ENCODE measurements around the gene RALGPS2.

RALGPS2 gene

DNA sequence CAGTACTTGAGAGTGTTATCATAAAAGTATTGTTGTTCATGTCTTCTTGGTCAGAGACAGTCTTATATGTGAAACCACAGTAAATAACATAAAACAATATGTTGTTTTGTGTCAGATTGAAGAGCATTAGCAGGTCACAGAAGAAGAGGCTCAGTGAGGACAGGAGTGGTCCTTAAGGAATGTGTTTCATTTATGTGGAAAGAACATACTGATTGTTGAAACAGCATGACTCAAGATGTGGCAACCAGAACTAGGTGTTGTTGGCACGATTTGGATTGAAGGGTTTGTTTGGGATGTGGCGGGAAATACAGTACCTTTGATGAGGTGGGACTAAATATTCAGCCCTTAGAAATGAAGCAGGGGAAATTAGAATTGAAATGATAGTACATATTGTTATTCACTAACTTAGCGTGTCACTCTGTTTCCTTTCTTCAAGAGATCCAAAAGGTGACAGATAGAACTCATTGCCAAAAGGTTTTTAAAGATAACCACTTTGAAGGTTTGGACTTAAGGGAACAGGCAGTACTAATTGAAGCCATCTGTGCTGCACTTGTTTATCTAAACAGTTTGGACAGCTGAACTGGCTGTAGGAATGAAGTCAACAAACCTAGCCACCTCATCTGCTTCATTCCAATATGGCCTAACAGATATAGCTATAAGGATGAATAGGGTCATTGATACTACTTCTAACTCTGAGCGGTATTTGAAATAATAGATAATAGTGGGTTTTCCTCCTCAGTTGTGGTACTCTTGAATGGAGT is 14.4 kb downstream of the RALGPS2 start:
- WGBS (ENCODE audit: extremely low coverage, insufficient coverage, insufficient read length), result no CpG with 5 or more reads among the region's 4 CpGs
- H2BK5ac ChIP-seq (ENCODE audit: low read depth, low read length, poor library complexity), result no peak overlapping the region
- H3K4me2 ChIP-seq (ENCODE audit: low read length), result no peak overlapping the region
- H2AFZ ChIP-seq (ENCODE audit: insufficient read depth, low read length, poor library complexity), result no peak overlapping the region
- no peak overlapping the region for H4K91ac ChIP-seq (ENCODE audit: low read depth, low read length)
- no peak overlapping the region for H3K4ac ChIP-seq (ENCODE audit: low read depth, low read length)
- H3K14ac ChIP-seq (ENCODE audit: low read length), result no peak overlapping the region
- no peaks in the 10 kb centered on the region for H3K9me3 ChIP-seq (ENCODE audit: insufficient read depth, low read depth, low read length)
- no peaks in the 10 kb centered on the region for H3K79me2 ChIP-seq (ENCODE audit: control insufficient read depth, insufficient read depth, low read length, poor library complexity)
- no peak overlapping the region for H2BK120ac ChIP-seq (ENCODE audit: insufficient read depth, low read length, poor library complexity)
- no peak overlapping the region for H4K12ac ChIP-seq (ENCODE audit: low read depth, low read length)
- H2AK5ac ChIP-seq (ENCODE audit: low read length), result no peak overlapping the region
- H2BK12ac ChIP-seq (ENCODE audit: low read length), result no peak overlapping the region
- no peak overlapping the region for H3K27ac ChIP-seq (ENCODE audit: low read depth, low read length)
- H3K9ac ChIP-seq (ENCODE audit: low read length), result no peak overlapping the region
- H3K36me3 ChIP-seq (ENCODE audit: control insufficient read depth in 1 of 2, insufficient read depth in 2 of 2, low read length in 2 of 2), result peaks cover 0 to 2% of the 10 kb centered on the region in 2 experiments
- H3K23ac ChIP-seq (ENCODE audit: low read length), result no peak overlapping the region
- no peak overlapping the region for H3K18ac ChIP-seq (ENCODE audit: low read length)
- H4K8ac ChIP-seq (ENCODE audit: low read depth, low read length), result no peak overlapping the region
- no peak overlapping the region for H3K4me3 ChIP-seq (ENCODE audit: low read depth, low read length)
- no peaks in the 10 kb centered on the region for H3K79me1 ChIP-seq (ENCODE audit: low read length)
- H3K4me1 ChIP-seq (ENCODE audit: control insufficient read depth in 1 of 2, insufficient read depth in 2 of 2, low read length in 2 of 2), result no peaks in the 10 kb centered on the region
- no peak for DNase-seq
- H3K27me3 ChIP-seq (ENCODE audit: insufficient read depth, low read length), result no peaks in the 10 kb centered on the region

GRCh38 chr1:178740491-178740890 is 15.4 kb downstream of the RALGPS2 start:
- no peak overlapping the region for H4K91ac ChIP-seq (ENCODE audit: low read depth, low read length)

DNA sequence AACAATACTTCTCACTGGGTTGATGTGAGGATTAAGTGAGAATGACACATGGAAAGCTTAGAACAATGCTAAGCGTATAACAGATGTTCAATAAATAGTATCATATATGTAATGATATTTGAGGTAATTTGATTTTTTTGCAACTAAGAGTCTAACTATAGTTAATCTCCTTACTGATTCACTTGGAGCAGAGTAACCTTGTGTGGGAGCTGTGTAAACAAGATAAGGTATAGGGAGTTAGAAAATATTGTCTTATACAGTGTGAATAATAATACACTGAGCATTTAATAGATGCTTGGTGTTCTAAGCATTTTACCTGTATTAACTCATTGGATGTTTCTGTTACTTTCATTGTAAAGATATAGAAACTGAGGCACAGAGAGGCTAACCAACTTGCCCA is 15.9 kb downstream of the RALGPS2 start:
- Histone ChIP-seq H2BK12ac (ENCODE audit: low read length) (no peak overlapping the region), H3K9me3 (ENCODE audit: insufficient read depth, low read depth, low read length) (no peaks in the 10 kb centered on the region), H4K91ac (ENCODE audit: low read depth, low read length) (no peak overlapping the region), H3K14ac (ENCODE audit: low read length) (no peak overlapping the region), H3K4me3 (ENCODE audit: low read depth, low read length) (no peak overlapping the region), H3K23ac (ENCODE audit: low read length) (no peak overlapping the region), H3K79me2 (ENCODE audit: control insufficient read depth, insufficient read depth, low read length, poor library complexity) (no peaks in the 10 kb centered on the region), H3K9ac (ENCODE audit: low read length) (no peak overlapping the region), H2AK5ac (ENCODE audit: low read length) (no peak overlapping the region), H3K27me3 (ENCODE audit: insufficient read depth, low read length) (no peaks in the 10 kb centered on the region), H2AFZ (ENCODE audit: insufficient read depth, low read length, poor library complexity) (no peak overlapping the region), H3K4me2 (ENCODE audit: low read length) (no peak overlapping the region), H2BK5ac (ENCODE audit: low read depth, low read length, poor library complexity) (no peak overlapping the region), H3K79me1 (ENCODE audit: low read length) (no peaks in the 10 kb centered on the region), H3K27ac (ENCODE audit: low read depth, low read length) (no peak overlapping the region), H4K8ac (ENCODE audit: low read depth, low read length) (no peak overlapping the region), H4K12ac (ENCODE audit: low read depth, low read length) (no peak overlapping the region), H3K18ac (ENCODE audit: low read length) (no peak overlapping the region), H2BK120ac (ENCODE audit: insufficient read depth, low read length, poor library complexity) (no peak overlapping the region), H3K36me3 (ENCODE audit: control insufficient read depth in 1 of 2, insufficient read depth in 2 of 2, low read length in 2 of 2) (peaks cover 0 to 2% of the 10 kb centered on the region in 2 experiments), H3K4me1 (ENCODE audit: control insufficient read depth in 1 of 2, insufficient read depth in 2 of 2, low read length in 2 of 2) (no peaks in the 10 kb centered on the region), H3K4ac (ENCODE audit: low read depth, low read length) (no peak overlapping the region)
- WGBS (ENCODE audit: extremely low coverage, insufficient coverage, insufficient read length), result no CpG with 5 or more reads among the region's 1 CpG
- no peak for DNase-seq

More at GRCh38 chr1:178740491-178740890, 15.4 kb downstream of the RALGPS2 start:
- Histone ChIP-seq H2BK120ac (ENCODE audit: insufficient read depth, low read length, poor library complexity) (no peak overlapping the region), H3K36me3 (ENCODE audit: control insufficient read depth in 1 of 2, insufficient read depth in 2 of 2, low read length in 2 of 2) (peaks cover 0 to 2% of the 10 kb centered on the region in 2 experiments), H3K14ac (ENCODE audit: low read length) (no peak overlapping the region), H3K79me2 (ENCODE audit: control insufficient read depth, insufficient read depth, low read length, poor library complexity) (no peaks in the 10 kb centered on the region), H2BK12ac (ENCODE audit: low read length) (no peak overlapping the region), H3K4me3 (ENCODE audit: low read depth, low read length) (no peak overlapping the region), H3K9ac (ENCODE audit: low read length) (no peak overlapping the region), H4K12ac (ENCODE audit: low read depth, low read length) (no peak overlapping the region), H3K4ac (ENCODE audit: low read depth, low read length) (no peak overlapping the region), H3K27me3 (ENCODE audit: insufficient read depth, low read length) (no peaks in the 10 kb centered on the region), H2BK5ac (ENCODE audit: low read depth, low read length, poor library complexity) (no peak overlapping the region), H3K4me1 (ENCODE audit: control insufficient read depth in 1 of 2, insufficient read depth in 2 of 2, low read length in 2 of 2) (no peaks in the 10 kb centered on the region), H2AFZ (ENCODE audit: insufficient read depth, low read length, poor library complexity) (no peak overlapping the region), H4K8ac (ENCODE audit: low read depth, low read length) (no peak overlapping the region), H3K27ac (ENCODE audit: low read depth, low read length) (no peak overlapping the region), H3K79me1 (ENCODE audit: low read length) (no peaks in the 10 kb centered on the region), H3K18ac (ENCODE audit: low read length) (no peak overlapping the region), H3K23ac (ENCODE audit: low read length) (no peak overlapping the region), H3K9me3 (ENCODE audit: insufficient read depth, low read depth, low read length) (no peaks in the 10 kb centered on the region), H2AK5ac (ENCODE audit: low read length) (no peak overlapping the region), H3K4me2 (ENCODE audit: low read length) (no peak overlapping the region)
- whole genome bisulfite sequencing (ENCODE audit: extremely low coverage, insufficient coverage, insufficient read length), result no CpG with 5 or more reads among the region's 1 CpG
- no peak for DNase-seq

GRCh38 chr1:178743801-178744200 is 18.8 kb downstream of the RALGPS2 start:
- H3K79me1 ChIP-seq (ENCODE audit: low read length), result no peaks in the 10 kb centered on the region
- no peak overlapping the region for H3K23ac ChIP-seq (ENCODE audit: low read length)
- no peak overlapping the region for H2AFZ ChIP-seq (ENCODE audit: insufficient read depth, low read length, poor library complexity)
- no peaks in the 10 kb centered on the region for H3K79me2 ChIP-seq (ENCODE audit: control insufficient read depth, insufficient read depth, low read length, poor library complexity)
- no peak overlapping the region for H3K4me3 ChIP-seq (ENCODE audit: low read depth, low read length)
- H4K8ac ChIP-seq (ENCODE audit: low read depth, low read length), result no peak overlapping the region
- no peak overlapping the region for H3K4me2 ChIP-seq (ENCODE audit: low read length)
- H2BK5ac ChIP-seq (ENCODE audit: low read depth, low read length, poor library complexity), result no peak overlapping the region
- no peak overlapping the region for H3K4ac ChIP-seq (ENCODE audit: low read depth, low read length)
- H2BK12ac ChIP-seq (ENCODE audit: low read length), result no peak overlapping the region
- no peak overlapping the region for H3K27ac ChIP-seq (ENCODE audit: low read depth, low read length)
- no peak overlapping the region for H3K9ac ChIP-seq (ENCODE audit: low read length)
- H4K91ac ChIP-seq (ENCODE audit: low read depth, low read length), result no peak overlapping the region
- no peaks in the 10 kb centered on the region for H3K27me3 ChIP-seq (ENCODE audit: insufficient read depth, low read length)
- no peak overlapping the region for H4K12ac ChIP-seq (ENCODE audit: low read depth, low read length)
- no CpG with 5 or more reads among the region's 2 CpGs for WGBS (ENCODE audit: extremely low coverage, insufficient coverage, insufficient read length)
- no peak overlapping the region for H2BK120ac ChIP-seq (ENCODE audit: insufficient read depth, low read length, poor library complexity)
- no peak overlapping the region for H3K14ac ChIP-seq (ENCODE audit: low read length)
- peaks cover 2 to 4% of the 10 kb centered on the region in 2 experiments for H3K36me3 ChIP-seq (ENCODE audit: control insufficient read depth in 1 of 2, insufficient read depth in 2 of 2, low read length in 2 of 2)
- H3K4me1 ChIP-seq (ENCODE audit: control insufficient read depth in 1 of 2, insufficient read depth in 2 of 2, low read length in 2 of 2), result no peaks in the 10 kb centered on the region
- no peak for DNase-seq
- H3K9me3 ChIP-seq (ENCODE audit: insufficient read depth, low read depth, low read length), result no peaks in the 10 kb centered on the region
- H2AK5ac ChIP-seq (ENCODE audit: low read length), result no peak overlapping the region
- no peak overlapping the region for H3K18ac ChIP-seq (ENCODE audit: low read length)
